ENCODE measurements around the gene PRSS1.

DNA sequence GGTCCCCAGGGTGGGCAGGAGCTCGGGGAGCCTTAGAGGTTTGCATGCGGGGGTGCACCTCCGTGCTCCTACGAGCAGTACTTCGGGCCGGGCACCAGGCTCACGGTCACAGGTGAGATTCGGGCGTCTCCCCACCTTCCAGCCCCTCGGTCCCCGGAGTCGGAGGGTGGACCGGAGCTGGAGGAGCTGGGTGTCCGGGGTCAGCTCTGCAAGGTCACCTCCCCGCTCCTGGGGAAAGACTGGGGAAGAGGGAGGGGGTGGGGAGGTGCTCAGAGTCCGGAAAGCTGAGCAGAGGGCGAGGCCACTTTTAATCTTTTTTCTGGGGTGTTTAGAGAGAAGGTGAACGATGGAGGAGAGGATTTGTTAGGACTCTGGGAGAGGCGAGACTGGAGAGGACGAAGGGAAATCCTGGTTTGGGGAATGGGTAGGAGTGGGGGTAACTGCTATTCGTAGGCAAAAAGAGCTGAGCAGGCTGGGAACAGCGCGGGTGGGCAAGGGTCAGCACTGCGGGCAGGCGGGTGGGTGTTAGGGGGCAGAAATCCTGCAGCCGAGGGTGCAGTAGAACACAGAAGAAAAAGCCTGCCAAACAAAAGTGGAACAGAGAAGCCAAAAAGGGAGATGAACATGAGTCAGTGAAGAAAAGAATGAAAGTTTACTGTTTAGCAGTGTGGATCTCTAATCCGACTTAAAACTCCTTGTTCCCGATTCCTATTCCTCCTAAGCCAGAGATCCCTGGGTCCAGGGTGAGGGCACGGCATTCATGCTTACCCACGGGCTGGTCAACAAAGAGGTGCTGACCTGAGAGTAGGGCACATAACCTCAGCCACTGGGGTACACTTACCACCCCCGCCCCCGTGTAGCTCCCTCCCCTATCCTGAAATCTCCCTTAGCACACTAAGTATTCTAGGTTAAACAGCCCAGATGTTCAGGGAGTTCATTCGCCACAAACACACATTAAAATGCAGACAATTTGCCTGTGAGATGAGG lies 48.4 kb downstream of the PRSS1 start:
- TF ChIP-seq, protein P1, sequence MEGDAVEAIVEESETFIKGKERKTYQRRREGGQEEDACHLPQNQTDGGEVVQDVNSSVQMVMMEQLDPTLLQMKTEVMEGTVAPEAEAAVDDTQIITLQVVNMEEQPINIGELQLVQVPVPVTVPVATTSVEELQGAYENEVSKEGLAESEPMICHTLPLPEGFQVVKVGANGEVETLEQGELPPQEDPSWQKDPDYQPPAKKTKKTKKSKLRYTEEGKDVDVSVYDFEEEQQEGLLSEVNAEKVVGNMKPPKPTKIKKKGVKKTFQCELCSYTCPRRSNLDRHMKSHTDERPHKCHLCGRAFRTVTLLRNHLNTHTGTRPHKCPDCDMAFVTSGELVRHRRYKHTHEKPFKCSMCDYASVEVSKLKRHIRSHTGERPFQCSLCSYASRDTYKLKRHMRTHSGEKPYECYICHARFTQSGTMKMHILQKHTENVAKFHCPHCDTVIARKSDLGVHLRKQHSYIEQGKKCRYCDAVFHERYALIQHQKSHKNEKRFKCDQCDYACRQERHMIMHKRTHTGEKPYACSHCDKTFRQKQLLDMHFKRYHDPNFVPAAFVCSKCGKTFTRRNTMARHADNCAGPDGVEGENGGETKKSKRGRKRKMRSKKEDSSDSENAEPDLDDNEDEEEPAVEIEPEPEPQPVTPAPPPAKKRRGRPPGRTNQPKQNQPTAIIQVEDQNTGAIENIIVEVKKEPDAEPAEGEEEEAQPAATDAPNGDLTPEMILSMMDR (IDR thresholded peaks at IDR 0.05), result no peak
- TF ChIP-seq EP300 (IDR thresholded peaks at IDR 0.05), result no peak
- TF ChIP-seq POLR2AphosphoS5 (IDR thresholded peaks at IDR 0.05), result no peak
- no peak for TF ChIP-seq POLR2A (IDR thresholded peaks at IDR 0.05)

Data from gastroesophageal sphincter (tissue), 3 donors.